T-helper 1 cell treated with Interleukin-12 subunit alpha and Interleukin-12 subunit beta and Interleukin-4 antibody, amounts not matched to agents 30 μg/mL and 1 μg/mL, for 36 hours (primary cell): ENCODE results near the gene NACC2.

Experiments
- H3K27ac Mint-ChIP-seq: one replicate; pipeline ENCODE4 v1.8.0; 2021; ENCODE audit warnings: mild to moderate bottlenecking, mixed read lengths
- H3K27me3 Mint-ChIP-seq: one replicate; pipeline ENCODE4 v1.8.0; 2021; ENCODE audit warnings: low read depth, mixed read lengths
- H3K36me3 Mint-ChIP-seq: one replicate; pipeline ENCODE4 v1.8.0; 2021; ENCODE audit warnings: low read depth, mixed read lengths
- H3K4me1 Mint-ChIP-seq: one replicate; pipeline ENCODE4 v1.8.0; 2021; ENCODE audit warnings: low read depth, mixed read lengths
- H3K4me3 Mint-ChIP-seq: one replicate; pipeline ENCODE4 v1.8.0; 2021; ENCODE audit warnings: mild to moderate bottlenecking, moderate library complexity, mixed read lengths
- H3K9me3 Mint-ChIP-seq: one replicate; pipeline ENCODE4 v1.8.0; 2021; ENCODE audit warnings: mixed read lengths

The NACC2 gene

DNA sequence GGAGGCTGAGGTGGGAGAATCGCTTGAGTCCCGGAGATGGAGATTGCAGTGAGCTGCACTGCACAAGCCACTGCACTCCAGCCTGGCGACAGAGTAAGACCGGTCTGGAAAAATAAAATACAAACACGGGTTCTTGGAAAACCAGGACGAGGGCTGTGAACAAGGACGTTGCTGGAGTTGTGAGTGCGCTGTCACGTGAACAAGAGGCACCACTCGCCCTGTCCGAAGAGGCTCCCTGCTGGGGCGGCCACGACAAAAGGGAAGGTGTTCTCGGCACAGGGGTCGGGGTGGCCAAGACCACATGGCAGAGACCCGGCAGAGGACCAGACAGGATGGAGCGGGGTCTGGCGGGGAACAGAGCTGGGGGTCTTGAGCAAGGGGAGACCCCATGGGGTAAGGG lies 103.3 kb downstream of the NACC2 start:
- H3K27me3 Mint-ChIP-seq, result no peaks in the 10 kb centered on the region
- peaks cover 2% of the 10 kb centered on the region for H3K4me1 Mint-ChIP-seq
- H3K9me3 Mint-ChIP-seq, result no peaks in the 10 kb centered on the region
- H3K36me3 Mint-ChIP-seq, result no peaks in the 10 kb centered on the region
- no peak overlapping the region for H3K27ac Mint-ChIP-seq
- H3K4me3 Mint-ChIP-seq, result no peak overlapping the region

DNA sequence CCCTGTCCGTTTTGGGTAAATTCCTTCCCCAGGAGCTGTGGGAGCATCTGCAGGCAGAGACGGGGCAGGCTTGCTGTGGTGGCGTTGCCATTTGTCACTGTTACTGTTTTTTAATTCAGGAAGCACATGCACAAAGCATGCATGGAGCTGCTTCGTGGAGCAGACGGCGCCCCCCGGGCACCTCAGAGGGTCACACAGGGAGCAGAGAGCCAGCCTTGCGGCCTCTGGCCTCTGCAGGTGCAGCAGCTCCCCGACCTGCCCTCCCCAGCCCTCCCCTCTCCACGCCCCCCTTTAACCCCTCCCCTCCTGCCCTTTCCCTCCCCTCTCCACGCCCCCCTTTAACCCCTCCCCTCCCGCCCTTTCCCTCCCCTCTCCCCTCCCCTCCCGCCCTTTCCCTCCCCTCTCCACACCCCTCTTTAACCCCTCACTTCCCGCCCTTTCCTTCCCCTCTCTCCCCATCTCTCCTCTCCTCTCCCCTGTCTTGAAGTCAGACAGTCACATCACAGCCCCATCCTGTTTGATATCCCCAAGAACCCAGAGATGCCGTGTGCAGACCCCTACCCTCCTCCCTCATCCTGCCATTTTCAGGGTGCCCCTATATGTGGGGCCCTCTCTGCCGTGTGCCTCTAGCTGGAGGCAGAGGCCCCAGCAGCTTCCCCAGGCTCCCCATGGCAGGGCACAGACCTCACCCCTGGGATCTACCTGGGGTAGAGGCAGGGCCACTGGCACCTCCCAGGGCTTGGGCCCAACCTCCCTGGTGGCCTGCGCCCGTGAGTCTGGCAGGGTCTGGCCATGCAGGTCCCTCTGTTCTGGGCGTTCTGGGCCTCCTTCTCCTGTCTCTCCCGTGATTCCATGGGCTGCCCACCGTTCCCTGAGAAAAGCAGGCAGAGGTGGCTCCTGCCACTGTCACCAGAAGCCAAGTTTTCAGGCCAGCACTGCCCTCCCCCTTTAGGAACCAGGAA lies 104.3 kb downstream of the NACC2 start:
- Mint-ChIP-seq H3K36me3 (no peaks in the 10 kb centered on the region), H3K9me3 (no peaks in the 10 kb centered on the region), H3K4me1 (peaks cover 2% of the 10 kb centered on the region), H3K27ac (no peak overlapping the region), H3K4me3 (no peak overlapping the region), H3K27me3 (no peaks in the 10 kb centered on the region)

DNA sequence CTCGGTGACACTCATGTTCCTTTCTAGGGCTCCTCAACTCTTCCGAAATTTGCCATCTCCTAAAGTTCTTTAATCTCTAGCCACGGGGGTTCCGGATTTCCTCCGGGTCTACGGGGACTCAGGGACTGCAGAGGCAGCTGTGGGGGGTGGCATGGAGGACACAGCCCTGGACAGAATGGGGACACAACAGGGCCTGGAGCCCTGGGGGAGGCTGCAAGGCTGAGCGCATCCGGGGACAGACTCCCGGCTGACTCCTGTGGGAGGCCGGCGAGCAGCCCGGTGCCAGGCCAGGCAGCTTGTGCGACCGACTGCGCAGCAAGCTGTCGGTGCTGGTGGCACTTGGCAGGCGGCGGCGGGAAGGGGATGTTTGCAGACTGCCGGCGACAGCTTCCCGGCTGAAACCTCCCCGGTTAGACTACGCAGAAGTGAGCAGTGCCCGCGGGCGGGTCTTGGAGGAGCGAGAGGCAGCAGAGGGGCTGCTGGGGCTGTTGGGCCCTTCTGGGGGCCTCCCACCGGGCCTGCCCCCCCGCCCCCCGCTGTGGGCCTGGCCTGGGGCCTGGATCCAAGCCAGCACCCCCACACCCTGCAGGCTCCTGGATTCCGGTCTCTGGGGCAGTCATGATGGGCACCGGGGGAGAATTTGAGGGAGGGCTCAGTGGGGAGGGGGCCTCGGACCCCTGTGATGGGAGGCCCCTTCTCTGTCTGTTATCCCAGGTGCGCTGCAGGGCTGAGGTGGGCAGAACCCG lies 105.2 kb downstream of the NACC2 start:
- H3K9me3 Mint-ChIP-seq, result no peaks in the 10 kb centered on the region
- H3K27ac Mint-ChIP-seq, result no peak overlapping the region
- H3K4me1 Mint-ChIP-seq, result peaks cover 2% of the 10 kb centered on the region
- no peak overlapping the region for H3K4me3 Mint-ChIP-seq
- H3K27me3 Mint-ChIP-seq, result no peaks in the 10 kb centered on the region
- H3K36me3 Mint-ChIP-seq, result no peaks in the 10 kb centered on the region

DNA sequence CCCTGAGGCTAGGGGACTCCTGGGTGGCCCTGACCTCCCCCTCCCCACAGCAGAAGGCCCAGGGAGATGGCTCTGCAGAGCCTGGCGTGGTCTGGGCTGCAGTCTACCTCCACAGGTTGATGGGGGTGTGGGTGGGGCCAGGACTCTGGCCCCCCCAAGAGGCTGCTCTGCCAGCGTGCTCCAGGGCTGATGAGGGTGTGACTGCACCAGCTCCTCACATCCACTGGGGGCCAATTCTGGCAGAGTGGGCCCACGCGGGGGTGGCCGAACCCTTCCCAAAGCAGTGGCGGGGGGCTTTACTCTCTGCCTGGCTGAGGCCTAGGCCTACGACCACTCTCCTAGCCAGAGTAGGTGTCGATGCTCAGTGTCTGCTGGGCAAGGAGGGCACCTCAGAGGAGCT lies 105.9 kb downstream of the NACC2 start:
- H3K27ac Mint-ChIP-seq, result no peak overlapping the region
- no peaks in the 10 kb centered on the region for H3K36me3 Mint-ChIP-seq
- peaks cover 2% of the 10 kb centered on the region for H3K4me1 Mint-ChIP-seq
- H3K9me3 Mint-ChIP-seq, result no peaks in the 10 kb centered on the region
- no peaks in the 10 kb centered on the region for H3K27me3 Mint-ChIP-seq
- no peak overlapping the region for H3K4me3 Mint-ChIP-seq

DNA sequence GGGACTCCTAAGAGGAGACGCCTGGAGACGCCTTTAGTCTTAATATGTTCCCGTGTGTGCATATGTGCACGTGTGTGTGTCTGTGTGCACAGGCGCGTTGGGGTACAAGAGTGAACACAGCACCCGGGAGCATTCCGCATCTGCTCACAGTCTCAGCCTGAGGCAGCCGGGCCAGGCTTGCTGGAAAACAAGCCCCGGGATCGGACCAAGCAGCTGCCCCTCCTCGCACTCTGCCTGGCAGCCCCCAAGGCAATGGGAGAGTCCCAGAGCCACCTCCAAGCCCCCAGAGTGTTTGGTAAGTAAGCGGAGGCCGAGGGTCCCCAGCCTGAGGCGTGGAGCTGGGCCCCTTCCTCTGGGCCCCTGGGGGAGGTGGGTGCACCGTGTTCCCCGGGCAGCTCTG lies 106.6 kb downstream of the NACC2 start:
- H3K4me1 Mint-ChIP-seq, result peaks cover 2% of the 10 kb centered on the region
- no peaks in the 10 kb centered on the region for H3K27me3 Mint-ChIP-seq

DNA sequence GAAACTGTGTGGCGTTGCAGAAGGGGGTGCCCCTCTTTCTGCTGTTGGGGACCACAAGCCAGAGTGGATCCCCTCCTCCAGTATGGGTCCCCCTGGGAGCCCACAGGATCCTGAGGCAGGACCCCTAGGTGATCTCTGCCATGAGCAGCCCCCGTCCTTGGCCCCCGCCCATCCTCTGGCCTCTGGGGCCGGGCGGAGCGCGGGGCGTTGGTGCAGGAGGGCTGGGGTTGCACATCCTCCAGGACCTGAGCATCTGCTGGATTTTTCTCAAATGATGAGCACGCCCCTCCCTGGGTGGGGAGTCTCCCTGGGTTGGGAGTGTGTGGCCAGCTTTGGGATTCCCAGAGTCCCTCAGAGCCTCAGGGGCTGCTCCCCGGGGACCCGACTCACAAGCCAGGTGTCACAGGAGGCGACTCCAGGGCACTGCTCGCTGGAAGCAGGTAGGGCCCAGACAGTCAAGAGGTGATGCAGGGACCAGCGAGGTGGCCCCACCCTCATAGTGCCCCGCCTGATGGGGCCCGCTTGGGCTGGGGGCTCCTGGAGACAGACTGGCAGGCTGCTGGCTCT lies 107.2 kb downstream of the NACC2 start:
- Mint-ChIP-seq H3K9me3 (no peaks in the 10 kb centered on the region), H3K27ac (no peak overlapping the region), H3K36me3 (no peaks in the 10 kb centered on the region), H3K4me1 (peaks cover 2% of the 10 kb centered on the region), H3K4me3 (no peak overlapping the region), H3K27me3 (no peaks in the 10 kb centered on the region)

More for the DNA sequence above, 106.6 kb downstream of the NACC2 start:
- no peaks in the 10 kb centered on the region for H3K9me3 Mint-ChIP-seq
- H3K4me3 Mint-ChIP-seq, result no peak overlapping the region
- no peaks in the 10 kb centered on the region for H3K36me3 Mint-ChIP-seq
- H3K27ac Mint-ChIP-seq, result no peak overlapping the region

DNA sequence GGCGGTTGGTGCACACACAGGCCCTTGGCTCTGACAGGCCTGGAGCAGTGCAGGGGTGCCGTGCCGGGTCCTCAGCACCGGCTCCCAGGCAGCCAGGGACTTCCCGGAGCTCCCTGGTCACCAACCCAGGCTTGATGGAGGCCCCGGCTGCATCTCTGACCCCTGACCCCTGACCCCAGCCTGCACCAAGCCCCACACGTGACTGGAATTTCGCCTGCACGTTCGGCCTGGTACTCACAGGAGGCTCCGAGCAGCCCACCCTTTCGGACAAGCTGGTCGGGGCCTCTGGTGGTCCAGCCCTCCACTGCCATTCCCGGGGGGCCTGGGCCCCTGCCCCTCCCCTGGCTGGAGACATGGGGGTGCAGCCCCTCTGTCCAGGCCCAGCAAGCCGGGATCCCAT lies 108.5 kb downstream of the NACC2 start:
- no peaks in the 10 kb centered on the region for H3K27me3 Mint-ChIP-seq
- H3K27ac Mint-ChIP-seq, result no peak overlapping the region
- no peak overlapping the region for H3K4me3 Mint-ChIP-seq
- H3K4me1 Mint-ChIP-seq, result no peaks in the 10 kb centered on the region
- H3K9me3 Mint-ChIP-seq, result no peaks in the 10 kb centered on the region
- no peaks in the 10 kb centered on the region for H3K36me3 Mint-ChIP-seq

DNA sequence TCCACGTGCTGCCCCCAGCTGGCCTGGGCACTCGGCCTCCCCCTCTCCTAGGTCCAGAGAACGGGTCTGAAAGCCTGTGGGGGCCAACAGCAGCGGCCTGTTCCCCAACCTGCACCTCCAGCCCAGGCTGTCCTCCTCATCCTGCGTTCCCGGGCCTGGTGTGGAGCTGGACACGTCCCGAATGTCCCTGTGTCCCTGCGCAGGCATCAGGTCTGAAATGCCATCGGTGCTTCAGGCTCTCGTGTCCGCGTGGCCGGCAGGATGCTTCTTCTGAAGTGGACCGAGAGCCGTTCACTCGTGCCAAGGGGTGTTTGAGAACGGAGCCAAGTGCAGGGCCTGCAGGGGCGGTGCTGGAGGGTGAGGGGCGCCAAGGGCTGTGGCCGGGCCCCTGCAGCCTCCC lies 109.2 kb downstream of the NACC2 start:
- H3K36me3 Mint-ChIP-seq, result no peaks in the 10 kb centered on the region
- no peaks in the 10 kb centered on the region for H3K9me3 Mint-ChIP-seq
- no peaks in the 10 kb centered on the region for H3K4me1 Mint-ChIP-seq
- H3K27me3 Mint-ChIP-seq, result no peaks in the 10 kb centered on the region
- no peak overlapping the region for H3K27ac Mint-ChIP-seq
- no peak overlapping the region for H3K4me3 Mint-ChIP-seq

DNA sequence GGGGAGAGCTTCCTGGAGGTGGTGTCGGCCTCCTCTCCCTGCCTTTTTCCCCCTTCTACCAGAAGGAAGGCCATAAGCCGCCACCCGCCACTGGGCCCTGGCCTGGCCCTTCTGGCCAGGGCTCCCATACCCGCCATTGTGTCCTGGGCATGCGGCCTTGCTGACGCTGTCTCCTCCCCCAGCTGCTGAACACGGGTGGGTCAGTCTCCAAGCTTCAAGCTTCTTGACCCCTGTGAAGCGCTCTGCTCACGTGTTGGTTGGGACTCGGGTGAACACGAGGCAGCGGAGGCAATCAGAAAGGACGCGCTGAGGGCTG lies 109.7 kb downstream of the NACC2 start:
- Mint-ChIP-seq H3K27me3 (no peaks in the 10 kb centered on the region), H3K27ac (no peak overlapping the region), H3K4me3 (no peak overlapping the region), H3K36me3 (no peaks in the 10 kb centered on the region), H3K4me1 (no peaks in the 10 kb centered on the region), H3K9me3 (no peaks in the 10 kb centered on the region)

DNA sequence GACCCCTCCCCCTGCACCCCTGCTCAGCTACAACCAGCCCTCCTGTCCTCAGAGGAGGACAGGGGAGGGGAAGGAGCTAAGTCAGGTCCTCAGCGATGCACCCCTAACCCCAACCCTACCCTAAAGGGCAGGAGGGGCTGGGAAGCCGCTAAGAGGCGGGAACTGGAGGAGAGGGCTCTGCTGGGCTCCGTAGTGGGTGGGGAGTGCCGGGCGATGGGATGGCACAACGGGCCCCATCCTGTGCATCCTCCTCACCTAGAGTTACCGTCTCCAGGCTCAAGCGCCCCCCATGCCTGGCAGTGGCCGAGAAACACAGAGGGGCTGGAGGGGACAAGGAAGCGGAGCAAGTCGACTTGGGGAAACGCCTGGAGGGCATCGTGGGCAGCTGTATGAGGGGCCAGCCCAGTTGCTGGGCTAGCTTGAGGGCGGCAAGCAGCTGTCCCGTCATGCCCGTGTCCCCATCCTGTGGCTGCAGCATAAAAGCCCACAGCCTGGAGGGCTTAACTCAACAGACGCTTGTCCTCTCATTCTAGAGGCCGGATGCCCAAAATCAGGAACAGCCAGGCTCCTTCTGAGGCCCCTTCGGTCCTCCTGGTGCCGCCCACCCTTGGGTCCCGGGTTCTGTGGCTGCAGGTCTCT lies 110.9 kb downstream of the NACC2 start:
- H3K9me3 Mint-ChIP-seq, result no peaks in the 10 kb centered on the region
- no peak overlapping the region for H3K4me3 Mint-ChIP-seq
- H3K27ac Mint-ChIP-seq, result no peak overlapping the region
- H3K36me3 Mint-ChIP-seq, result no peaks in the 10 kb centered on the region
- H3K4me1 Mint-ChIP-seq, result peaks cover 1% of the 10 kb centered on the region
- H3K27me3 Mint-ChIP-seq, result no peaks in the 10 kb centered on the region

DNA sequence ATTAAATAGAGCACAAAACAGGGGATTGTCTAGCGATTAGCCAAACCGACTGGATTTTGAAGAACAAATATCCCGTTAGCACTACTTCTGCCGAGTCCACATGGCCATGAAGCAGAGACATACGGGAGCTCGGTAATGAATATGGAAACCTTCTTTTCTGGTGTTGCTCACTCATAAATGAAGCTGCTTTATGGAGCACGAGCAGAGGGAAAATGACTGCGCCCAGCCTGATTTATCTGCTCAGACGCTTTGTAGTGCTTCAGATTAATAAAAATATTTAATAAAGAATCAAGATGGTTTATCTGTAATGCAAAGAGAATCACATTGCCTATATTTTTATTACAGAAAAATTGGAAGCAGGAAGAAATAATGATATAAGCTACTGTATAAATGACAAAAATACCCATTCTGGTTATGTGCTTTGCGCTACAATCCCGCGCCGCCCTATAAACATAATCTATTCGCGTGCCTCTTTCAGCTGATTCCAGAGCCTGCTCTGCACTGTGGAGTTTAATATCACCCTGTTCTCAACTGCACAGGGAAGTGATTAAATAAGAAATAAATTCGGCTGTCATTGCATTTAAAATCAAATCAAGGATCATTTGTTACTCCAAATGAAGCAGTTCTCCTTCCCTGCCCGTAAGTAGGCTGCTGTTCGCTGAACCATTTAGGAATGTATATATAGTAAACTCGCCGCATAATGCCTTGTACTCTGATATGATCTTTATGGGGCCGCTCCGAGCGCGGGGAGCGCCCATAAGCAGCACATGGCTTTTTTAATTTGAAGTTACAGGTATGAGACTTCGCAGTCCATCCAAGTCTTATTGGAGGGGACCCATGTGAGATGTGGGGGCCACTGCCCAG lies 111.6 kb downstream of the NACC2 start:
- H3K4me3 Mint-ChIP-seq, result no peak overlapping the region
- no peak overlapping the region for H3K27ac Mint-ChIP-seq
- H3K4me1 Mint-ChIP-seq, result peaks cover 6% of the 10 kb centered on the region
- H3K9me3 Mint-ChIP-seq, result no peaks in the 10 kb centered on the region
- no peaks in the 10 kb centered on the region for H3K36me3 Mint-ChIP-seq
- H3K27me3 Mint-ChIP-seq, result no peaks in the 10 kb centered on the region

DNA sequence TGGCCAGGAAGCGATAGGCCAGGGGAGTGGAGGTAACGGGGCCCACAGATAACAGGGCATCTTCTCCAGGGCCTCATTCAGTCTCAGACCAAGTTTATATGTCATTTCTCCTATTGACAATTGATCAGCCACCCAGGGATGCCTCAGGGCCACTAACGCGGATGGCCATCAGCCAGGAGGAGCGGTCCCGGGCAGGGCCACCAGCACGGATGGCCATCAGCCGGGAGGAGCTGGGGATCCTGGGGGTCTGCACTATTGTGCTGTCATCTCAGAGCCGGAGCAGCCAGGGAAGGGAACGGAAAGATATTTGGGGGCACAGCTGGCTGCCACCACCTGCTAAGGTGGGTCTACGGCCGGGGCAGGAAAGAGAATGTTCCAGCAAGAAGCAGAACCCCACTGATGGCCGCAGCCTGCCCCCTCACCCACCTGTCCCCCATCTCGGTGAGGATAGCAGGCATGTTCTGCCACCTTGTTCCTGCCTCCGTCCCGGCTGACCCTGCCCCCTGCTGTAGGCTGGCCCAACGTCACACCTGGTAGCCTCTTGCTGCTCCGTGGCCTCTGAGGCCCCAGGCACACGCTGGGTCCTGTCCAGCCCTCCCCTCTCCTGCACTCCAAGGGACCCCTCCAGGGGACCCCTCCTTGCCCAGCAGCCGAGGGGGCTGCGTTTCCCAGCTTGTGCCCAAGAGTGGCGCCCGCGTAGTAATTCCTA lies 112.4 kb downstream of the NACC2 start:
- Mint-ChIP-seq H3K36me3 (no peaks in the 10 kb centered on the region), H3K27ac (no peak overlapping the region), H3K9me3 (no peaks in the 10 kb centered on the region), H3K4me1 (peaks cover 6% of the 10 kb centered on the region), H3K4me3 (no peak overlapping the region), H3K27me3 (no peaks in the 10 kb centered on the region)

DNA sequence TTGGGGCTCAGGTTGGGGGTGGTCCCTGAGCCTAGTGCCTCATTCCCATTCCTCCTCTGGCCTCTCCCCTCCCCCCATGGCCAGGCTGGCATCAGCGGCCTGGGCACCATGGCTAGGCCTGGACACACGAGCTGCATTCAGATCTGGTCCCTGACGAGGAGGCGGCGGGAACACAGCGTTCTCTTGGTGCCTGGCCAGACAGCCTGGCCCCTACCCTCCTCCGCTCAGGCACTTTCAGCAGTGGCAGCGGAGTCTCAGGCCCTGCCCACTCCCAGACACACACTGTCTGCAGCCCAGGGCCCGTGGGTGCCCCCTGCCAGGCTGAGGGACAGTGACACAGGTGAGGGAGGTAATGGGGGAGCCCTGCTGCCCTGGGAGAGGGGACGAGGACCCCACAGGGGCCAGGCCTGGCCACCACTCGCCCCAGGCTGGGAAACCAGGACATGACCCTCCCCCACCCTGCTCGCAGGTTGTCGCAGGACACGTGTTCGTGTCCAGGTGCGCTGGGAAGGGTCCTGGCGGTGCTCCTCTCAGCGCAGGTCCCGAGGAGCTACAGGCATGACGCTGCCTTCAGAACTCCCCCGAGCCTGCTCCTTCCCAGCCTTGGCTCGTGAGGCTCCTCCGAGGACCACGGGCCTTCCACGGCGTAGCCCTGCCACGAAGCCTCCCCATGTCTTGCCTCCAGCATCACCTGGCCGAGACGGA lies 114.0 kb downstream of the NACC2 start:
- no peak overlapping the region for H3K4me3 Mint-ChIP-seq
- H3K36me3 Mint-ChIP-seq, result no peaks in the 10 kb centered on the region
- H3K9me3 Mint-ChIP-seq, result no peaks in the 10 kb centered on the region
- peaks cover 6% of the 10 kb centered on the region for H3K4me1 Mint-ChIP-seq
- H3K27ac Mint-ChIP-seq, result no peak overlapping the region
- H3K27me3 Mint-ChIP-seq, result no peaks in the 10 kb centered on the region
